ENCODE measurements around the gene ITIH5. TPM values are rescaled to one million over a fixed set of nuclear protein-coding genes. Genes with fewer than 3 reads are reported as not detected.

The ITIH5 gene
- total RNA-seq, 1 experiment from 2014 or later = 5.2 TPM

DNA sequence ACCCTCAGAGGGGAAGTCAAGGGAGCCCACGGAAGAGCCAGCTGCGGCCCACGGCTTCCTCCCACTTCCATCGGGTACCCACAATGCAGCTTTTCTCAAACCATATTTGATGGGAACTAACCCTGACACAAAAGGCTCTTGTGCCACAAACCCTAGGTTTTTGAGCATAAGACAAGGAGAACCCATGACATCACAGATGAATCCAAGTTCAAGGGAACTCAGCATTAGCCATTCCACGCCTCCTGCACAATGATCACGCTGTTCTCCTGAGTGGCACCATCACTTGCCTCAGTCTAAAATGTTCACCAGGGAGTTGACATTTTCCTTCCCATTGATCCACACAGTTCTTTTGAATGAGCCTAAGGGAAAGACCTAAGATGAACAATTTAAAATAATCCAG is 70.4 kb downstream of the ITIH5 start:
- no peak for DNase-seq
- H3K27me3 Mint-ChIP-seq (ENCODE audit: unreplicated experiment) = peaks cover 62% of the 10 kb centered on the region
- H3K36me3 Mint-ChIP-seq (ENCODE audit: insufficient read depth, unreplicated experiment) = no peaks in the 10 kb centered on the region
- BruUV-seq (replicated peaks) = no TSS peak
- H3K27ac Mint-ChIP-seq (ENCODE audit: unreplicated experiment) = no peak overlapping the region
- no peak overlapping the region for H3K4me3 Mint-ChIP-seq (ENCODE audit: low read depth, unreplicated experiment)
- no peaks in the 10 kb centered on the region for H3K4me1 Mint-ChIP-seq (ENCODE audit: low read depth, unreplicated experiment)
- intact Hi-C loops (cut with micrococcal nuclease; ENCODE audit: unreplicated experiment) = no loop called here
- TF ChIP-seq, protein P1, sequence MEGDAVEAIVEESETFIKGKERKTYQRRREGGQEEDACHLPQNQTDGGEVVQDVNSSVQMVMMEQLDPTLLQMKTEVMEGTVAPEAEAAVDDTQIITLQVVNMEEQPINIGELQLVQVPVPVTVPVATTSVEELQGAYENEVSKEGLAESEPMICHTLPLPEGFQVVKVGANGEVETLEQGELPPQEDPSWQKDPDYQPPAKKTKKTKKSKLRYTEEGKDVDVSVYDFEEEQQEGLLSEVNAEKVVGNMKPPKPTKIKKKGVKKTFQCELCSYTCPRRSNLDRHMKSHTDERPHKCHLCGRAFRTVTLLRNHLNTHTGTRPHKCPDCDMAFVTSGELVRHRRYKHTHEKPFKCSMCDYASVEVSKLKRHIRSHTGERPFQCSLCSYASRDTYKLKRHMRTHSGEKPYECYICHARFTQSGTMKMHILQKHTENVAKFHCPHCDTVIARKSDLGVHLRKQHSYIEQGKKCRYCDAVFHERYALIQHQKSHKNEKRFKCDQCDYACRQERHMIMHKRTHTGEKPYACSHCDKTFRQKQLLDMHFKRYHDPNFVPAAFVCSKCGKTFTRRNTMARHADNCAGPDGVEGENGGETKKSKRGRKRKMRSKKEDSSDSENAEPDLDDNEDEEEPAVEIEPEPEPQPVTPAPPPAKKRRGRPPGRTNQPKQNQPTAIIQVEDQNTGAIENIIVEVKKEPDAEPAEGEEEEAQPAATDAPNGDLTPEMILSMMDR (IDR thresholded peaks at IDR 0.05; ENCODE audit: unreplicated experiment) = no peak
- H3K9me3 Mint-ChIP-seq (ENCODE audit: low read depth, unreplicated experiment) = no peaks in the 10 kb centered on the region
- CTCF ChIA-PET = no interaction called here

DNA sequence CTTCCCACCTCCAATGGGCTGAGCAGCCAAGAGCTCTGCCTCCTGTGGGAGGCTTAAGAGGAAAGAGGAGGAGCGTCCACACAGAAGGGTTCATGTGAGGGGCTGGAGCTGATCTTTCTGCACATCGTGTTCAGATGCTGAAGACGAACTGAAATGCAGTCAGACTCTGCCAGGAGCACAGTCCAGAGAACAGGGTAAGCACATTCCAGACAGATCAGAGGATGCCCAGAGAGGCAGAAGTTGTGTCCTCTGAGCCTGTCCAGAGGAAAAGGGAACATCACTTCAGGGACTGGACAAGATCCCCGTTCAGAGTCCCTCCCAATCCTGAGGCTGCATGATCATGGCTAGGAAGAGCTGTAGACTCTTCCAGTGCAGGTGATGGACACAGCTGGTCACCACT is 72.9 kb downstream of the ITIH5 start:
- no peaks in the 10 kb centered on the region for H3K4me1 Mint-ChIP-seq (ENCODE audit: low read depth, unreplicated experiment)
- H3K4me3 Mint-ChIP-seq (ENCODE audit: low read depth, unreplicated experiment) = no peak overlapping the region
- H3K27ac Mint-ChIP-seq (ENCODE audit: unreplicated experiment) = no peak overlapping the region
- intact Hi-C loops (cut with micrococcal nuclease; ENCODE audit: unreplicated experiment) = no loop called here
- CTCF ChIA-PET = no interaction called here
- peaks cover 62% of the 10 kb centered on the region for H3K27me3 Mint-ChIP-seq (ENCODE audit: unreplicated experiment)
- H3K9me3 Mint-ChIP-seq (ENCODE audit: low read depth, unreplicated experiment) = no peaks in the 10 kb centered on the region
- BruUV-seq (replicated peaks) = no TSS peak
- TF ChIP-seq, protein P1 (IDR thresholded peaks at IDR 0.05; ENCODE audit: unreplicated experiment) = no peak
- DNase-seq = no peak
- no peaks in the 10 kb centered on the region for H3K36me3 Mint-ChIP-seq (ENCODE audit: insufficient read depth, unreplicated experiment)

DNA sequence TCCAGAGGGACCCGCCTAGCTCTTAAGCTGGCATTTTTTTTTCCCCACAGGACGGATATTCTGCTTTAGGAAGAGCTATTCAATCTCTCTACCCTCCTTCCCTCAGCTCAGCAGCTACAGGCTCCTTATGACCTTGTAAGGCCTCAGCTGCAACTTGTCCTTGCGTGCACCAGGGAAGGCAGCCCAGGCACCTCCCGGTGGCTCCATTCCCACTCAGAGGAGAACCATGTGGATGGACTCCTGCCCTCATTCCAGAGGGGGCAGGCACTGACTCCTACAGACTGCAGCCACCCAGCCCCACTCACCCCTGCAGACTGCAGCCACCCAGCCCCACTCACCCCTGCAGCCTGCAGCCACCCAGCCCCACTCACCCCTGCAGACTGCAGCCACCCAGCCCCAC is 73.7 kb downstream of the ITIH5 start:
- peaks cover 67% of the 10 kb centered on the region for H3K27me3 Mint-ChIP-seq (ENCODE audit: unreplicated experiment)
- H3K36me3 Mint-ChIP-seq (ENCODE audit: insufficient read depth, unreplicated experiment) = no peaks in the 10 kb centered on the region
- DNase-seq = no peak
- intact Hi-C loops (cut with micrococcal nuclease; ENCODE audit: unreplicated experiment) = no loop called here
- TF ChIP-seq, protein P1 (IDR thresholded peaks at IDR 0.05; ENCODE audit: unreplicated experiment) = no peak
- H3K4me1 Mint-ChIP-seq (ENCODE audit: low read depth, unreplicated experiment) = no peaks in the 10 kb centered on the region
- H3K27ac Mint-ChIP-seq (ENCODE audit: unreplicated experiment) = no peak overlapping the region
- H3K9me3 Mint-ChIP-seq (ENCODE audit: low read depth, unreplicated experiment) = no peaks in the 10 kb centered on the region
- no peak overlapping the region for H3K4me3 Mint-ChIP-seq (ENCODE audit: low read depth, unreplicated experiment)
- CTCF ChIA-PET = no interaction called here
- BruUV-seq (replicated peaks) = no TSS peak

DNA sequence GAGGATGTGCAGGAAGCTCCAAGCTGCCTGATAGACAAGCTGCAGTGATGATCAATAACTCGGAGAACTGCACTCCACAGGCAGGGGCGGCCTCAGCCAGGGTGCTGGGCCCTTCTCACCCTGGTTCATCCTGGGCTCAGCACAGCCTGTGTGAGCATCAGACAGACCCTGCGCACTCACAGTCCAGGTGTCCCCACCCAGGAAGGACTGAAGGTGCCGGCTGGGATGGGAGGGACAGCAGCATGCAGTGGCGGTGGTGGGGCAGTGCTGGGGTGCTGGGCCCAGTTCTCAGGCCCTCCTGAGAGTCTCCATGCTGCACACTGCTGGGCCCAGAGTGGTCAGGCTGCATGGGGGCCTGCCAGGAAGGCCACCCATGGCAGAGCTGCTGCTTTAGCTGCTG is 74.1 kb downstream of the ITIH5 start:
- DNase-seq = no peak
- Mint-ChIP-seq H3K9me3 (ENCODE audit: low read depth, unreplicated experiment) (no peaks in the 10 kb centered on the region), H3K36me3 (ENCODE audit: insufficient read depth, unreplicated experiment) (no peaks in the 10 kb centered on the region), H3K4me3 (ENCODE audit: low read depth, unreplicated experiment) (no peak overlapping the region), H3K27ac (ENCODE audit: unreplicated experiment) (no peak overlapping the region), H3K4me1 (ENCODE audit: low read depth, unreplicated experiment) (no peaks in the 10 kb centered on the region), H3K27me3 (ENCODE audit: unreplicated experiment) (peaks cover 71% of the 10 kb centered on the region)
- no TSS peak for BruUV-seq (replicated peaks)
- CTCF ChIA-PET = no interaction called here
- intact Hi-C loops (cut with micrococcal nuclease; ENCODE audit: unreplicated experiment) = no loop called here
- TF ChIP-seq, protein P1 (IDR thresholded peaks at IDR 0.05; ENCODE audit: unreplicated experiment) = no peak

DNA sequence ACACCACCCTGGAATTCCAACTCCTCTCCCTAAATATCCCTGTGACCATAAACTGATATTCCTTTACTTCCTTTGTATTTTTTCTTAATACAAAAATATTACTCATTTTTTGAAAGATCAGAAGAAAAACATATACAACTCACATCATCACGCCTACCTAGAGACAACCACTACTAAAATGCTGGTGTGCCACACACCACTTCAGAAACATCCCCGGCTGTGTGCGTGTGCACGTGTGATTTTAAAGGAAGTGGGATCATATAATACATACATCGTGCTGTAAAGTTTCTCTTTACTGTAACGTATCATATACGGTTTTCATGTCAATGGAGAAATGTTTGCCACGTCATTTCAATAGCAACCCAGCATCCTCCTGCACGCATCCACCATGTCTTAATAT is 76.5 kb downstream of the ITIH5 start:
- Mint-ChIP-seq H3K27me3 (ENCODE audit: unreplicated experiment) (peaks cover 92% of the 10 kb centered on the region), H3K9me3 (ENCODE audit: low read depth, unreplicated experiment) (no peaks in the 10 kb centered on the region), H3K4me1 (ENCODE audit: low read depth, unreplicated experiment) (no peaks in the 10 kb centered on the region), H3K4me3 (ENCODE audit: low read depth, unreplicated experiment) (no peak overlapping the region), H3K27ac (ENCODE audit: unreplicated experiment) (no peak overlapping the region), H3K36me3 (ENCODE audit: insufficient read depth, unreplicated experiment) (no peaks in the 10 kb centered on the region)
- TF ChIP-seq, protein P1 (IDR thresholded peaks at IDR 0.05; ENCODE audit: unreplicated experiment) = no peak
- CTCF ChIA-PET = no interaction called here
- intact Hi-C loops (cut with micrococcal nuclease; ENCODE audit: unreplicated experiment) = no loop called here
- no TSS peak for BruUV-seq (replicated peaks)
- no peak for DNase-seq
